Activated CD4-positive, alpha-beta T cell treated with anti-CD3 and anti-CD28 coated beads, Interleukin-2, amount 50 U/mL, for 48 hours (primary cell): ENCODE data around the gene GALK2.
"Not testable (repeated sequence)": the region's sequence is repeated elsewhere in the genome, so short reads cannot be mapped to it uniquely, and the experiment has no call there.

Source experiments
- DNase-seq, 2 experiments: peaks; one replicate each; pipeline ENCODE4 v3.0.0-alpha.2; 2020

Gene GALK2

GRCh38 chr15:49287481-49287880, 117.4 kb downstream of the GALK2 start:
- DNase-seq: no peak

- DNase-seq: no peak
Measured at GRCh38 chr15:49288391-49288790, 118.3 kb downstream of the GALK2 start.

- no peak for DNase-seq
Measured at GRCh38 chr15:49290191-49290590, 120.1 kb downstream of the GALK2 start.

GRCh38 chr15:49293941-49294340, 123.9 kb downstream of the GALK2 start:
- DNase-seq: no peak

GRCh38 chr15:49296258-49296657, 126.2 kb downstream of the GALK2 start:
- DNase-seq: no peak

GRCh38 chr15:49297584-49297983, 127.5 kb downstream of the GALK2 start:
- DNase-seq: no peak

- no peak for DNase-seq
Measured at GRCh38 chr15:49300856-49301255, 130.8 kb downstream of the GALK2 start.

GRCh38 chr15:49301562-49301961, 131.5 kb downstream of the GALK2 start:
- DNase-seq: no peak

GRCh38 chr15:49303003-49303402, 133.0 kb downstream of the GALK2 start:
- DNase-seq: no peak

- DNase-seq: no peak
Measured at GRCh38 chr15:49306551-49306950, 136.5 kb downstream of the GALK2 start.

GRCh38 chr15:49308686-49309085, 138.6 kb downstream of the GALK2 start:
- DNase-seq: no peak

- no peak for DNase-seq
Measured at GRCh38 chr15:49309889-49310288, 139.8 kb downstream of the GALK2 start.

GRCh38 chr15:49313650-49314049, 143.6 kb downstream of the GALK2 start:
- DNase-seq: no peak

GRCh38 chr15:49314716-49315115, 144.7 kb downstream of the GALK2 start:
- no peak for DNase-seq

- no peak for DNase-seq
Measured at GRCh38 chr15:49315391-49315823, 145.4 kb downstream of the GALK2 start.

GRCh38 chr15:49320351-49320750, 150.3 kb downstream of the GALK2 start:
- DNase-seq: no peak

- DNase-seq: no peak
Measured at GRCh38 chr15:49323207-49323606, 153.2 kb downstream of the GALK2 start.

- DNase-seq: no peak
Measured at GRCh38 chr15:49327927-49328326, 157.9 kb downstream of the GALK2 start.

GRCh38 chr15:49328941-49329340, 158.9 kb downstream of the GALK2 start:
- no peak for DNase-seq

- DNase-seq: no peak
Measured at GRCh38 chr15:49330166-49330565, 160.1 kb downstream of the GALK2 start.

GRCh38 chr15:49331442-49331841, 161.4 kb downstream of the GALK2 start:
- DNase-seq: no peak

GRCh38 chr15:49331951-49332350, 161.9 kb downstream of the GALK2 start:
- DNase-seq: no peak

- no peak for DNase-seq
Measured at GRCh38 chr15:49339656-49340055, 169.6 kb downstream of the GALK2 start.

GRCh38 chr15:49343546-49343945, 173.5 kb downstream of the GALK2 start:
- DNase-seq: no peak

GRCh38 chr15:49354439-49354838, 184.4 kb downstream of the GALK2 start:
- not testable (repeated sequence) for DNase-seq

- no peak for DNase-seq
Measured at GRCh38 chr15:49361370-49361769, 191.3 kb downstream of the GALK2 start.
